GM19238 (cell line): ENCODE results near the gene CPXM1.
"Not testable (repeated sequence)": the region's sequence is repeated elsewhere in the genome, so short reads cannot be mapped to it uniquely, and the experiment has no call there.

ENCODE experiments used
- DNase-seq: peaks from one replicate; pipeline ENCODE4 v3.0.0; 2011; ENCODE audit warnings: low spot score; ENCODE audit not compliant: insufficient read length

CPXM1 gene

GRCh38 chr20:2822073-2822472 lies 21.6 kb upstream of the CPXM1 start:
- DNase-seq = no peak

- no peak for DNase-seq
Measured at GRCh38 chr20:2820896-2821869, 20.8 kb upstream of the CPXM1 start.

GRCh38 chr20:2820084-2820895 lies 19.9 kb upstream of the CPXM1 start:
- DNase-seq = no peak

GRCh38 chr20:2817891-2818595 lies 17.6 kb upstream of the CPXM1 start:
- no peak for DNase-seq

GRCh38 chr20:2817341-2817726 lies 16.9 kb upstream of the CPXM1 start:
- no peak for DNase-seq

GRCh38 chr20:2816583-2817340 lies 16.3 kb upstream of the CPXM1 start:
- no peak for DNase-seq

GRCh38 chr20:2816030-2816582 lies 15.7 kb upstream of the CPXM1 start, which contains the start of gene TMEM239:
Gene TMEM239, plus strand, starts transcription at chr20:2816364. Its CDS starts 191 bp downstream, at chr20:2816555.
- no peak for DNase-seq

GRCh38 chr20:2815242-2815900 lies 14.9 kb upstream of the CPXM1 start:
- DNase-seq = no peak

- DNase-seq = no peak
Measured at GRCh38 chr20:2814587-2815051, 14.2 kb upstream of the CPXM1 start, which contains the start of gene C20orf141. Gene C20orf141, plus strand, starts transcription at chr20:2814987. Its CDS starts 198 bp downstream, at chr20:2815185.

GRCh38 chr20:2814076-2814475 lies 13.6 kb upstream of the CPXM1 start:
- DNase-seq = no peak

GRCh38 chr20:2812189-2812588 lies 11.8 kb upstream of the CPXM1 start:
- no peak for DNase-seq

GRCh38 chr20:2809690-2810089 lies 9.3 kb upstream of the CPXM1 start:
- no peak for DNase-seq

GRCh38 chr20:2807929-2808328 lies 7.5 kb upstream of the CPXM1 start:
- DNase-seq = not testable (repeated sequence)

- DNase-seq = no peak
Measured at GRCh38 chr20:2807019-2807418, 6.6 kb upstream of the CPXM1 start.

- no peak for DNase-seq
Measured at GRCh38 chr20:2806351-2806701, 5.9 kb upstream of the CPXM1 start.

- no peak for DNase-seq
Measured at GRCh38 chr20:2805689-2806350, 5.4 kb upstream of the CPXM1 start.

GRCh38 chr20:2804852-2805688 lies 4.6 kb upstream of the CPXM1 start:
- no peak for DNase-seq
